Fibroblast of mammary gland (primary cell): ENCODE measurements around the gene RAMP1.

Experiments
- DNase-seq: peaks from one replicate; pipeline ENCODE4 v3.0.0-alpha.2; 2010; ENCODE audit warnings: low read depth
- H3K4me3 ChIP-seq: 2 replicates; pipeline ENCODE4 v1.5.1; 2011; ENCODE audit warnings: low read depth, mild to moderate bottlenecking, low read length, moderate library complexity; ENCODE audit not compliant: control insufficient read depth
- TF ChIP-seq, protein P1 (sequence below): conservative IDR thresholded peaks from 2 replicates; pipeline ENCODE4 v1.5.1; 2011; ENCODE audit warnings: low read depth, low read length, inconsistent platforms; ENCODE audit not compliant: control insufficient read depth, insufficient read depth

Gene RAMP1

DNA sequence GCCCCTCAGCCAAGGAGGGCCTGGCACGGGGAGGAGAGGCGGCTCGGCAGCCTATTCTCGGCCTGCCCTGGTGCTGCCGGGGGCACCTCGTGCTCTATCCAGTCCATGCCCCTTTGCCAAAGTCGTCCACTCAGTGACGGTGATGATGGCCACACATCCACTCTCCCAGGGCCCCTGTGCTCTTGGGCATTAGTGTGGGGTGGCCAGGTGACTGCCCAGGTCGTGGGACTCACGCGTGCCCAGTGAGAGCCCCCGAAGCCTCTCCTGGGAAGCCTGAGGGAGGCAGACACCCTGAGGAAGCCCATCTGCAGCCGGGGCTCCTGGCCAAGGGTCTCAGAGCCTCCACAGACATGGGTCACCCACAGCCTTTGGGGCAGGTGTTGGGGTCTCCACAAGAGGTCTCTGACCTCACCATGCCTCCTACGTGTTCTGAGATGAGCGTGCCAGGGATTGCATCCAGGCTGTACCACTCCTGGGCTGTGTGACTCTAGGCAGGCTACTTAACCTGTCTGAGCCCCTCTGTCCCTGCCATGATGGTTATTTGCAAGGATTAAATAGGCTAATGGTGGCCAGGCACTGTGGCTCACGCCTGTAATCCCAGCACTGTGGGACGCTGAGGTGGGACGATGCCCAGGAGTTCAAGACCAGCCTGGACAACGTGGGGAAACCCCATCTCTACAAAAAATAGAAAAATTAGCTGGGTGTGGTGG lies 12.9 kb downstream of the RAMP1 start:
- TF ChIP-seq, protein P1, sequence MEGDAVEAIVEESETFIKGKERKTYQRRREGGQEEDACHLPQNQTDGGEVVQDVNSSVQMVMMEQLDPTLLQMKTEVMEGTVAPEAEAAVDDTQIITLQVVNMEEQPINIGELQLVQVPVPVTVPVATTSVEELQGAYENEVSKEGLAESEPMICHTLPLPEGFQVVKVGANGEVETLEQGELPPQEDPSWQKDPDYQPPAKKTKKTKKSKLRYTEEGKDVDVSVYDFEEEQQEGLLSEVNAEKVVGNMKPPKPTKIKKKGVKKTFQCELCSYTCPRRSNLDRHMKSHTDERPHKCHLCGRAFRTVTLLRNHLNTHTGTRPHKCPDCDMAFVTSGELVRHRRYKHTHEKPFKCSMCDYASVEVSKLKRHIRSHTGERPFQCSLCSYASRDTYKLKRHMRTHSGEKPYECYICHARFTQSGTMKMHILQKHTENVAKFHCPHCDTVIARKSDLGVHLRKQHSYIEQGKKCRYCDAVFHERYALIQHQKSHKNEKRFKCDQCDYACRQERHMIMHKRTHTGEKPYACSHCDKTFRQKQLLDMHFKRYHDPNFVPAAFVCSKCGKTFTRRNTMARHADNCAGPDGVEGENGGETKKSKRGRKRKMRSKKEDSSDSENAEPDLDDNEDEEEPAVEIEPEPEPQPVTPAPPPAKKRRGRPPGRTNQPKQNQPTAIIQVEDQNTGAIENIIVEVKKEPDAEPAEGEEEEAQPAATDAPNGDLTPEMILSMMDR = no peak
- DNase-seq = no peak

DNA sequence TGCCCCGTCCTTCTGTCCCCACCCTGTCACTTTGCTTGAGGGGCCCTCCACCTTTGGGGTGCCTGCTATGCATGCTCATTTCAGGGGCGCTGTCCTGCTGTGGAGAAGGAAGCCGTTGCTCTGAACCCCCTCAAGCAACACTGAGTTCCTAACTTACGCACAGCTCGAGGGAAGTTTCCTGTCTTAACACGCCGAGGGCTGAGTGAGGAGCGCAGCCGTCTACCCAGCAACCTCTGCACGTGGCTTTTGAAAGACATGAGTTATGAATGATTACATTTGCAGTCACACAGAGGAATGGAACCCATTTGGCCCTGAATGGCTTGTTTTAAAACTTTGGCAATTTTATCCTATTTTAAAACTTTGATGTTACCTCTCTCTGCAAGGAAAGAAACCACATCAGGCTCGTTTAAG lies 14.0 kb downstream of the RAMP1 start:
- no peak for DNase-seq
- H3K4me3 ChIP-seq = no peak overlapping the region
- TF ChIP-seq, protein P1 = no peak

More for the DNA sequence above, 12.9 kb downstream of the RAMP1 start:
- H3K4me3 ChIP-seq = no peak overlapping the region

DNA sequence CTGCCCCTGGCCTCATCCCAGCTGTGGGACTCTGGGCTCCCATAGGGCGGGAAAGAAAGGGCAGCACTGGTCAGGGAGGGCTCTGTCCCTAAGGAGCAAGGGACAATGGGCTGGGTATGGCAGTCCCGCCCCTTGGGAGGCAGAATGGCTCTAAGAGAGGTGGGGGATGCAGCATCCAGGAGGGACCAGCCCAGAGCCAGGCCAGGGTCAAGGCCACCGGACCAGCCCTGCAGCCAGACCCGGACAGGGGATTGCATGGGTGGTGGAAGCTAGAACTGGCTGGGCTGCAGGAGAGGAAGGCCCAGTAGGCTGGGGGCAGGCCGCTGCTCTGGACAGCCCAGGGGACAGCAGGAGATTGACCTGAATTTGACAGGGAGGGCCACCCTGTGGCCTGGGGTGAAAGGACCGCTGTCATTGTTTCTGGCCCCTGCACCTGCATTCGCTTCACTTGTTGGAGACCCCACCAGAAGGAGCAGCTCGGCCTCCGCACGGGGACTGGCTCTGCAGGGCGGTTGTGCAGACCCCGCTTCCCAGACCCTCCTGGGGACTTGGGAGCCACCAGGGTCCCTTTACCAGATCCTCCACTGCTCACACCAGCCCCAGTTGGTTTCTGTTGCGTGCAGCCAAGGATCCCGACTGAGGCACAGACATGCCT lies 14.6 kb downstream of the RAMP1 start:
- H3K4me3 ChIP-seq = no peak overlapping the region
- no peak for DNase-seq
- TF ChIP-seq, protein P1 = no peak

DNA sequence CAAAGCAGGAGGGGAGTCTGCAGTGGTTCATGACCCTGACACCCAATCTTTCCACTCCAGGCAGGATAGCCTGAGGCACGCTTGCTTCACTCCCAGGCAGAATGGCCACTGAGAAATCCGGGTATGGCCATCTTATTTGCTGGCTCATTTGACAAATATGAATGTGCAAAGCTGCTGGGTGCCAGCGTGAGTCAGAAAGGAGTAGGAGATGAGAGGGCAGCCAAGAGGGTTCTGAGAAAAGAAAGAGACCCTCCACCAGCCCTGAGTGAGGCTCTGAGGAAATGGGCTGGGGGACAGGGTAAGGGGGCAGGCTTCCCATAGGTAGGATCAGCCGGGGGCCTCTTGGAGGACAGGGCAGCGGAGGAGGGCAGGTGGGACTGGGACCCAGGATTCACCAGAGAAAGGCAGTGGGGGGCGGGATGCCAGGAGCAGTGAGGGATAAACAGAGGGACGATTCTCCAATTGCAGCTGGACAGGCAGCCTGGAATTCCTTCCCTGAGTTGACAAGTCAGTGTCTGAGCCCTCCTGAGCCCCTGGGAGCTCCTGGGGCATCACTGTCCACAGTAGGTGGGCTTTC lies 15.2 kb downstream of the RAMP1 start:
- H3K4me3 ChIP-seq = no peak overlapping the region
- TF ChIP-seq, protein P1 = no peak
- peak; percentile 75 for DNase-seq

DNA sequence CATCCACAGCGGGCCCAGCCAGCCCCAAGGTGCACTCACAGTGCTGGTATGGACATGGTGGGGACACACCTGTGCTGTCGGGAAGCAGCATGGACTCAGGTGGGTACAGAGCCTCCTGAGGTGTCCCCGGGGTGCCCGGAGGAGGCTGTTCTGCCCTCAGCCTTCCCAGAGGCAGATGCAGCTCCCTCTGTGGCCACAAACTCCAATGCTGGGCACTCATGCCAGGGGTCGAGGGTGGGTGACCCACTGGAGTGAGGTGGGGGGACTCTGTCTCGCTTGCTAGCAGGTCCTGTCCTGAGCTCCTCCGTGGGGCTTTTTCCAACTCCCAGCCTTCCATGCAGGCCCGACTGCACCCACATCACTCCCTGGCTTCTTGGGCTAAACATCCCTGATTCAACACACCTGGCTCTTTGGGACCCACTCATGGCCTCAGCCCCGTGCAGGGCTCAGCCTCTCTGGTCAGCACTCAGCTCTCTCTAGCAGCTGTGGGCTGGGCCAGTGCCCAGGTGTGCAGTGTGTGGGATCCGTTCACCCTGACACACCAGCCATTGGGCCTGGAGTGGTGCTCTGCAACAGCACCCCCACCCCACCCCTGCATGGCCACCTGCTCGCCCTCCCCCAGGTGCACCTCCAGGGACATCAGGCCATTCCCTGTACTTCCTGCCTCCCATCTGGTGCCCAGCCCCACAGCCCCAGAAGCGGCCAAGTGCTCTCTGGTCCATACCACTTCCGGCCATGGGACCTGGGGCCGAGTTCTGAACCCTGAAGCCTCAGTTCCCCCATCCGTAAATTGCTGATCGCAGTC lies 16.0 kb downstream of the RAMP1 start:
- DNase-seq = no peak
- no peak overlapping the region for H3K4me3 ChIP-seq
- TF ChIP-seq, protein P1 = no peak

DNA sequence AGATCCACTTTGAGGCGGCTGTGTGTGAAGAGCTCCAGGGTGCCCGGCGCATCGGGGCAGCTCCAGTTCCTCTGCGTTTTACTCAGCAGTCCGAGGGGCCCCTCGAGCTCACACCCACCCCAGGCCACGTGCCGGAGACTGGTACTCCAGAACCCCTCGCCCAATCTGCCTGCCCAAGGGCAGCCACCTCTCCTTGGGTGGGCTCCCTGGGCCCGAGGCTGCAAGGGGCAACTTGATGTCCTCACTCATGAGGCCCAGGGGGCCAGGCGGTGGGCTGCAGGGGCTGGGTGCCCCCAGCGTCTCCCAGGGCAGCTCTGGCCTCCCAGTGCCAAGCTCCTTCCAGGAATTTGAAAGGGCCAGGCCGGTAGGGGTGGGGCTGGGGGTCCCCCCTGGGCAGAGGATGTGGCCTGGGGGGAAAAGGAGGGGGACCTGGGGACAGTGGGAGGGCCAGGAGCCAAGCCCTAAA lies 16.7 kb downstream of the RAMP1 start:
- TF ChIP-seq, protein P1 = no peak

More for the DNA sequence above, 16.7 kb downstream of the RAMP1 start:
- H3K4me3 ChIP-seq = no peak overlapping the region
- no peak for DNase-seq
